Measurements from ENCODE around the gene INPP5D.

- TF ChIP-seq CTCF (IDR thresholded peaks at IDR 0.05; ENCODE audit: low read depth, low read length) (no peak), EZH2phosphoT487 (IDR thresholded peaks at IDR 0.05; ENCODE audit: low read depth) (no peak)
These were observed 48.4 kb upstream of the INPP5D start for GRCh38 chr2:233011702-233012131.

Data from OCI-LY3 (cell line).